ENCODE results near the gene TLL2.

Gene TLL2

DNA sequence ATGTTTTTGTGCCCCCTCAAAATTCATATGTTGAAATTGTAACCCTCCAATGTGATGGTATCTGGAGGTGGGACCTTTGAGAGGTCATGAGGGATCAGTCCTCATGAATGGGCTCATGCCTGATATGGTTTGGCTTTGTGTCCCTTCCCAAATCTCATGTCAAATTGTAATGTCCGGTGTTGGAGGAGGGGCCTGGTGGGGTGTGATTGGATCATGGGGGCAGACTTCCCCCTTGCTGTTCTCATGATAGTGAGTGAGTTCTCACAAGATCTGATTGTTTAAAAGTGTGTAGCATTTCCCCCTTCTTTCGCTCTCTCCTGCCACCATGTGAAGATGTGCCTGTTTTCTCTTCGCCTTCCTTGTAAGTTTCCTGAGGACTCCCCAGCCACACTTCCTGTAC is 53.4 kb downstream of the TLL2 start:
- DNase-seq: no peak

DNA sequence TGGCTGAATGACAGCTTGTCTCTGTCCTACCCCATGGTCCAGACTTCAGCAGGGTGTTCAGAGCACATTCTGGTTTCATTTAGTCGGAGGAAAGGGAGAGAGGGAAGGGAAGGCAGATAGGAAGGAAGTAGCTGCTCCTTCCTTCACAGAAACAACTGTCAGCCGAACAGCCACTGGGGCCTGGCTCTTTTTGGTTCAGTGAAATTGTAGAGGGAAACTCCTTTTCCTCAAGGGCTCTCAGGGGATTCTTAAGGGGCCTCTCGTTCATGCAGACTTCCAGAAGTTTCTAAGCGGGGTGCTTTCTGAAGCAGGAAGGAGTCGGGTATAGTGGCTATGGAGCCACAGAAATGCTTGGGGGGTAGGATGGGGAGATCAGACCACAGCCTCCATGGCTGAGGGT is 56.4 kb downstream of the TLL2 start:
- DNase-seq: no peak

DNA sequence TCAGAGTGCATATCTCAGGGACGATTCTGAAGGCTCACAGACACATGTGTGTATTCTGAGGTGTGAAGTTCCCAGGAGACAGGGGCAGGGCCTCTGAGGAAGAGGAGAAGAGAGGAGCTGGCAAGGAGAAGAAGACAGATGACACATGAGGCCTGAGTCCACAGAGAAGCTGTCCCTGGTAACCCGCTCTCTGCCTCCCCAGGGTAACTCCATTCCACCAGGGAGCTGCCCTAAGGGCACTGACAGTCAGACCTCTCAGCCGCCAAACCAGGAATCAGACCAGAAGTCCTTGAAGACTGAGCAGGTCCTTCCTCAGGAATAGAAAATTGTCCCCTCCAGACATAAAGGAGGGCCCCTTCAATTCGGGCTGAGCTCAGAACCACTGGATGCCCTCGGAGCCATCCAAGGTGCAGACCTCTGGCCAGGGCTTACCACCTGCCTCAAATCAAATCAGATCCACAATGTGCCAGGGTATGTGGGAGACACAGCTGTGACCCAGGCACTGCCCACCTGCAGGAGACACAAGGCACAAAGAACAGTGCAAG is 57.4 kb downstream of the TLL2 start:
- no peak for DNase-seq

DNA sequence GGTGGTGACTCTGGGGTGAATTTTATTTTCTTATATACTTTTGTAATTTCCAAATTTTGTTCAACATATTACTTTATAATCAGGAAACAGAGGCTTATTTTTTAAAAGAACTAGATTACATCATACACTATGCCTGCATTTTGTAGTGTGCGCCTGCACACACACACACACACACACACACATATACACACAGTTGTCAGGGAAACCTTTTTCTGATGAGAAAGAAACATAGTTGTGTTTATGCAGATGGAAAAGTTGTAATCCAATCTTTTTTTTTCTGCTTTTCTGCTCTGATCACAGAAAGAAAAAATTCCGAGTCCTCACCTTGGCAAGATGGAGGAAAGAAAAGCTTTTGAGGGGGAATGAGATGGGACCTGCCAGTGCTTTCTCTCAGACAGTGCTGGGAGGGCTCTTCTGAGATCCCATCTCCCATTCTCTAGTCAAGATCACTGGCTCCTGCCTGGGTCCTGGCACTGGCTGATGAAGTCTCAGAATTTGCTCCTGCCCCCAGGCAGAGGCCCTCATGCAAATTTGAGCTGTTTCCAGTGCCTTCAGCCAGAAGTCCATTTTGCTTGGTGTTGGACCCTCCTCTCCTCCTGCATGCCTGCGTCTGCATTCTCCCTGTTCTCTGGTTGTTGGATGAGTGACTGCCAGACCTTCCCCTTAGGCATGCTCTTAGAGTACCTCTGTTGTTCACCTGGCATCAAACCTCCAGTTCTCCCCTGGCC is 59.7 kb downstream of the TLL2 start:
- DNase-seq: no peak

DNA sequence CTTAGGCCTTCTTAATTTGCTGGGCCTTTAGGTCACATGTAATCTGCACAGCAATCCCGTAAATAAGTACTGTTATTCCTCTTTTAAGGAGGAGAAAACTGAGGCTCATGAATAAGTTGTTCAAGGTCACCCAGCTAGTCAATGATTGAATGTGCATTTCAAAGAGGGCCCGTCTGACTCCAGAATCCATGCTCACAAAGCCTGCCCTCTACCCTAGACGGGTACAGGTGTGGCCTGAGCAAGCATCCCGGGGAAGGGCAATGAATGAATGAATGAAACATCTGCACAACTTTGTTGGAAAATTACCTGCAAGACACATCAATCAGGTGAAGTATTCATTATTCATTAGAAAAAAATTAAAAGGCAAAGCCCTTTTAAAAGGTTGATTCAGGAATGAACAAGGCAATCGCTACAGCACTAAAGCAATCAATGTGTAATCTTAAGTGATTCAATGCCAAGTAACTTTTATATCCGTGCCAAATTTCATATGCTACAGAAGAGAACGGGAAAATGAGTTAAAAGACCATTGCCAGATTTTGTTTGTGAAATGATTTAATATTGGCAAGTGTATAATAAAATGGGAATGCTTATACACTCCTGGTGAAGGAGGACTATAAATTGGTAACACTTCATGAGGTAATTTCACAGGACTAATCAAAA is 61.1 kb downstream of the TLL2 start:
- DNase-seq: no peak

DNA sequence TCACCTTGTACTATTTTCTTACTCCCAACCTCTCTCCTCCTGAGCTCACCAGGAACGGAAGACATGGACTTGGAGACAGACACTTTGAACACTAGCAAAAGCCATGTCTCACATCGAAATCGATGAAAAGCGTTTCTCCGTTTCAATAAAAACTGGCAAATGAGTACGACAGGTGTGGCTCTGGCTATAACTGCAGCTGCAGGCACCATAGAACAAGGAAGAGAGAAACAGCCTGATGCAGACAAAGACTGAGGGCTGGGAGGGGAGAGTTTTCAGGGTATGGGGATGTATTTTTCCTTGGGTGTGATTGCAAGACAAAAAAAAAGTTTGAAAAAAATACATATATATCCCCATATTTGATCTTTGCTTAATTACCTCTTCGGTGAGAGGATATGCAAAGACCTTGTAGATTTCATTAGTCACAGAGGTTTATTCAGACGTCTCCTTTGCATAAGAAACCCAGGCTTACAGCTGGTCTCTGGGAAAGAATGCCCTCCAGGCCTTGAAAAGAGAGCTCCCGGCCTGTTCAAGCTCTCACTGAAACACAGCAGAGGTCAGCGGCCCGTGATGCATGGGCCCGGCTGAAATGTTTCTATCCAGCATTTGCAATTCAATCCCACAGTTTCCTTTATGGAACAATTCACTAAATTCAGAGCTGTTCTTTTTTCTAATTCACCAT is 63.1 kb downstream of the TLL2 start:
- no peak for DNase-seq

DNA sequence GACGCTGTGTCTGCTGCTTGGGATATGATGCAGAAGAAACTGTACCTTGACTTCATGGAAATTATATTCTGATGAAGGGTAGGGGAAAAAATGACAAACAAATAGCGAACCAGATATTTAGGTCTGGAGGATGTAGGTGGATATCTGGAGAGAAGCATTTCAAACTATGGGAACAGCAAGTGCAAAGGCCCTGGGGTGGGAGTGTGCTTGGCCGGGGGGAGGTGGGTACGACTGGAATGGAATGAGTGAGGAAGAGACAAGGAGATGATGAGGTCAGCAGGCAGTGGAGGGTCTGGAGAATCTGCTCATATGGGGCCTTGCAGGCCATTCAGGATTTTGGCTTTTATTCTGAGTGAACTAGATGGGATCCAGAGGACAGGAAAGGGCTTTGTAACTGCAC is 65.2 kb downstream of the TLL2 start:
- DNase-seq: no peak

DNA sequence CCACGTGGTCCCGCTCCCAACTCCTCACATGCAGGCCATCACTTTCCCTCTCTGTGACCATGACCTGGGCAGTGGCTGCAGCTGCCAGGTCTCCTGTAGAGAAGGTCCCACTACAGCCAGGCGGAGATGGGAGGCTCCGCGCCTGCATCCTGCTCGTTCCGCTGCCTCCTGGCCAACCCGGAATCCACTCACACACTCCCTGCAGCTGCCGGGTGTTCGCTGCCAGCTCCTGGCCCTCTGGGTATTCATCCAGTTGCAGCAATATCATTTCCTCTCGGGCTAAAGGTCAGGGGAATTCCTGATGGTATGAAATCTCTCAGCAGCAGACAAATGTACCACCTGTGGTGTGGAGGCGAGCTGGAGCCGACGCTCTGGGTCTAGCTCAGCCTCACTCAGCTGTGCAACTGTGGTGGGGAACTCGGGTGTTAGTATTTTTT is 65.7 kb downstream of the TLL2 start:
- DNase-seq: no peak

DNA sequence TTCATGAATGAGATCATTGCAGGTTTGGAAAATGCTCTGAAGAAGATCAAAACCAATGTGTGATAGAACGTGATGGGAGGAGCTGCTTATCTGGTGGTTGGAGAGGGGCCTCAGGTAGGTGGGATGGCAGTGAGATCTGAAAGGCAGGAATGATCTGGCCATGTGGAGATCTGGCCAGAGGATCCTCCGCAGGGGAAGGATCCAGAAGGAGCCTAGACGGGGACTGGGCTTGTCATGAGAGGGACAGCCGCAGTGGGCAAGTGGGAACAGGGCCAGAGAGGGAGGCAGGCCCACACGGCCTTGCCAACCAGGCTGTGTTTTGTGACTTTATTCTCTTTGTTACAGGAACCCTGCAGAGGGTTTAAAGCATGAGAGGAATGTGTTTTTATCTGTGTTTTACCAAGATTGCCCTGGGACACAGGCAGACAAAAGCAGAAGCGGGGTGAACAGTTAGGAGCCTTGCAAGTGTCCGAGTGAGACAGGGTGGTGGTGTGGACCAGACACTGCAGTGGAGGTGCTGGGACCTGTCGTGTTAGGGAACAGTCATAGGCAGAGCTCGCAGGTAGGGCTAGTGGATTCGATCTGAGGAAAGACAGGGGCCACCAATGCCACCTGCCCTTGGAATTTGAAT is 66.6 kb downstream of the TLL2 start:
- no peak for DNase-seq

DNA sequence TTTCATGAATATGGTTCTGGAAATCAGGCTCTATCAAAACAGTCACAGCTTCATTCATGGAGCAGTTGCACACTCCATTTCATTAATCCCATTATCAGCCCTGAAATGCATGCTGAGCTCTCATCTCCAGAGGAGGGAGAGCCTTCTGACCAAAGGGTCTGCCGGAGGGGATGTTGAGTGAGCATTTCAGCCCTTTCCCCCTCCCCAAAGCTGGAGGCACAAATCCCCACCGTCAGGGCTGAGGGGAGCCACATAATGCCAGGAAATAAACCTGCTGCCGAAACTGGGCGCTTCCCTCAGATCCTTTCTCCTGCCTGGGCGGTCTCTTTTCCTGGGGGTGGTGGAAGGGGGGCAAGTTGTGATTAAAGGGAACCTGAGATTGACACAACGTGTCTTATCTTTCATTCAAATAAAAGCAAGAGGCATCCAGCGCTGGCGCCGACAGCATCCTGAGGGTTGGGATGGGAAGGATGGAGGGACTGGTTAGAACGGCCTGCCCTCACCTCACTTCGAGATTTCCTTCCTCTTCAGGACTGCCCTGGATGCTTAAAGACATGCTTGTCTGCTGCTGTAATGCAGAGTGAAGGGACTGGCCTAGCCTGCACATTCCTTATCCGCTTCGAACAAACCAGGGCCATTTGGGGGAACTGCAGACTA is 71.6 kb downstream of the TLL2 start:
- no peak for DNase-seq

DNA sequence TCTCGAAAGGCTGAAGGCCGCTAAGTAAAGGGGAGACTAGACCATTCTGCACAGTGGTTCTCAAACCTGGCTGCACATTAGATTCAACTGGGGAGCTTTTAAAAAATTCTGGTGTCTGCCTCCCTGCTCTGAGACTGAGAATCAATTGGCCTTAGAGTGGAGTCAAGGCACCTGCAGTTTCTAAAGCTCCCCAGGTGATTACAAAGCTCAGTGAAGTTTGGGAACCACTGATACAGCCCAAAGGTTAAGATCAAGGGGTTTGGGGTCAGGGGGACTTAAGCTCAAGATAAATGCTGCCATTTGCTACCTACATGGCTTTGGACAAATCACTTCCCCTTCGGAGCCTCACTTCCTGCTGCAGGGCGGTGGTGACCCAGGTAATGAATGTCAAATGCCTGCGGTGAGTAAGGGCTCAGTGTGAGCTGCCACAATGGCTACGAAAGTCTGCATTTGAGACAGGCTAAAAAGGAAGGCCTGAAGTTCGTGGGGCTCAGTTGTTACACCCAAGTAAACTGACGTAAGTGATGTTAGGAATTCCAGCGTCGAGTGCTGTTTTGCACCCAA is 72.3 kb downstream of the TLL2 start:
- DNase-seq: no peak

DNA sequence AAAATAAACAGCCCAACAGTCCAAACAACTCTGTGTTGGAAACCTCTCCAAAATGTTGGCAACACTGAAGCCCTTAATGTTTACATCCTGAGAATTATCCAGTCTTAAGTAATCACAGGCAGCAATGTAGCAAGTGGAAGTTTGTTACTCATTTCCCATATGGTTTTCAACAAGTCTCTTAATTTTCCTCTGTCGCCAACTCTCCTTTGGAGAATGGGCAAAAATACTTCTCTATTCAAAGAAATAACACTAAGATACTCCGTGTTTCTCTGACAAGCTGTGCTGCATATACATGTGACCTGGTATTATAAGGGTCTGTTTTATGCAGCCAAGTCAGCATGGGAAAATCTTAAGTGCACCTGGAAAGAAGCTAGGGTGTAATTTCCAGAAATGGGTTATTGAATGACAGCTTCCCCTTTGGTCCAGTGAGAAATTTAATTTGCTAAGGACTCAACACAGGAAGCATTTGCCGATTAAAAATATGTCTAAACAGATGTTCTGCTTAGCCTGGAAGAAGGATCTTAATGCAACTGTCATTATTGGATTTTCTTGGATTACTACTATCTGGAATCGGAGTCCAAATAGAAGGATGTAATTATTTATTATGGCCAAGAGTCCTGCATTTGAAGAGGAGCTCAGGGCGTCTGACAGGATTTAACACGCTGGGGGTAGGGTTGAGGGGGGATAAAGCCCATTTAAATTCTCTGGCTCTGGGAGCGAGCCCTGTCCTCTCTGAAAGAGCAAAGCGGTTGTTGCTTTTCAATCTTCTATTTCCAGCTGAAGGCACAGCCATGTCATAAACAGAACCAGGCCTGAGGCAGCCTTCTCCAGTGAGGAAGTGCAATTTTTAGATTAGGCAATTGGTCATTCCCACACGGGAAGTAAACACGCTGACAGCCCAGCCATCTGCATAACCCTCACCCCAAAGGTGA is 73.1 kb downstream of the TLL2 start:
- DNase-seq: no peak

DNA sequence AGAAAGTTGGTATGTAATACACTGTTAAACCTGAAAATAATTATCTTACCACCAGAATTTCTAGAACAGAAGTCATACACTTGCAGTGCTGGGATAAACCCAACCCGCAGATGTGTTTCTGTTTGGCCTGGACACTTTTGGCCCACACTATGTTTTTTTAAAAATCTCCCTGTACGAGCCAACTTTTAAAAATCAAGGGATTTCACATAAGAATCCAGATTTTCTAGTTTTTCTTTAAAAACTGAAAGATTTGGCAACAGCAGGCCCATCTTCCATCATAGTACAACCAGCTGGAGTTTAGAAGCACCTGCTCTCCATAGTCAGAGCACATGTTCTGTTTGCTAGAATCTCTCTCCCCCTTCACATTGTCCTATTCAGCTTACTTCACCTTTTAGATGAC is 74.0 kb downstream of the TLL2 start:
- DNase-seq: no peak

DNA sequence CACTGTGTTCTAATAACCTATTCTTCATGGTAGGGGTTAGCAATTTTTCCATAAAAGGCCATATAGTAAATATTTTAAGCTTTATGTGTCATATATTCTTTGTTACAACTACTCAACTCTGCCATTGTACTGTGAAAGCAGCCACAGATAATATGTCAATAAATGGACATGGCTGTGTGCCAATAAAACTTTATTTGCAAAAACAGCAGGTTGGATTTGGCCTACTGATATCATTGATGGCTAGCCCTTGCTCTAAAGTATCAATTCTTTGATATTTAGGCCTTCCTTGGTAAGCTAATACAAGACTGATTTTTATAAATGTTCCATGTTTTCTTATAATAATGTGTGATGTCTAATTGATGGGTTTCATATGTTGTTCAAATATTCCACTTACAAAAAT is 77.7 kb downstream of the TLL2 start:
- DNase-seq: no peak

DNA sequence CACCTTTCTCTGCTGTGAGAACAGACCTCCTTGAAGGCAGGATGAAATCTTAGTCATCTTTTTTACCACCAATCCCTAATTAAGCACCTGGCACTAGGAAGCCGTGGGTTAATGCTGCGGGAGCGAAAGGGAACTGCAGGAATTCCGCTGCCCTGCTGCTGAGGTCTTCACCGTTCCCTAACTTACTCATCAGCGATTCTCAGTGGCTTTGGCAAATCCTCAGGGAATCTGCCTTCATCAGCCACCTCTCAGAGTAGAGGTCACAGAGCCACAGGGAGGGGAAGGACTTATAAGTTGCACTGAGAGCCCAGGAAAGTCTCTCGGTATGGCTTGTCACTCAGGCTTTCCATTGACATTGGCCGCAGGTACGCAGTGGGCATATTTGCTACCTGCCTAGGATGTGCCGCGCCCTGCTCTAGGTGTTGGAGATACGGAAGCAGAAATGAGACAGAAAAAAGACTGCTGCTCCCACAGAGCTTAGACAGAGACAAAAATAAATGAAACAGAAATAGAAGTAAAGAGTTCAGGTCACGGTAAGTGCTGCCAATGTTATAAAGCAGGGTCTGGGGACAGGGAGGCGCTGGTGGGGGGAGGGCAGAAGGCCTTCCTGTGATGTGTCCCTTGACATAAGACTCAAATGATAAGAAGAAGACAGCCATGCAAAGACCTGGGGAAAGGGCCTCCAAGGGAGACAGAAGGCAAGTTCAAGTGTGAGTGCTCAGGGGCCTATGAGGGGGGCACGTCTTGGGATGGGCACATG is 82.3 kb downstream of the TLL2 start:
- DNase-seq: no peak

DNA sequence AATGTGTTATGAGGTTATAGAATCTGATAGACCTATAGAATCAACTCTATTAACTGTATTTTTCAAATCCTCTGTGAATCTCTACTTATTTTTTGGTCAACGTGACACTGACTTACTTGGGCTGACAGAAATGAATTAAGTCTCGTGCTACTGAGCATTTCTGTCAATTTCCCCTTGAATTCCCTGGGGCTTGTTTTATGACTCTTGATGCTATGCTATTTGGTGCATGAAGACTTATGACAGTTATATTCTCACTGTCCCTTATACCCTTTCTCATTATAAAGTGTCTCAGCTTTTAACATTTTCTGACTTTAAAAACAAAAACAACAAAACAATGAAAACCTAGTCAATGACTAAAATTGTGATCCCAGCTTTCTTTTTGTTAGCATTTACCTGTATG is 86.4 kb downstream of the TLL2 start:
- no peak for DNase-seq

DNA sequence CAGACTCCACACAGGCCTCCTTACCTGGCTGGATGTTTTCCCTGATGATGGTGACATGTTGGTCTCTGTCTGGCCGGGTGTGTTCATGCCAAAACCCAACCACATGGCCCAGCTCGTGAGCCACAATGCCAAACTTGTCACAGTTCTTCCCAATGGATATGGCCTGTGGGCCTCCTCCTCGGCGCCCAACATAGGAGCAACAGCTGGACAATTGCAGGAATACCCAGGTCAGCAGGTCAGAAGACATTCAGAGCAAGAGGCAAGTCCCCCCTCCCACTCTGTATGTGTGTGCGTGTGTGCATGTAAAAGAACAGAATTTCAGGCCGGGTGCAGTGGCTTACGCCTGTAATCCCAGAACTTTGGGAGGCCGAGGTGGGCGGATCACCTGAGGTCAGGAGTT is 91.2 kb downstream of the TLL2 start:
- DNase-seq: no peak

DNA sequence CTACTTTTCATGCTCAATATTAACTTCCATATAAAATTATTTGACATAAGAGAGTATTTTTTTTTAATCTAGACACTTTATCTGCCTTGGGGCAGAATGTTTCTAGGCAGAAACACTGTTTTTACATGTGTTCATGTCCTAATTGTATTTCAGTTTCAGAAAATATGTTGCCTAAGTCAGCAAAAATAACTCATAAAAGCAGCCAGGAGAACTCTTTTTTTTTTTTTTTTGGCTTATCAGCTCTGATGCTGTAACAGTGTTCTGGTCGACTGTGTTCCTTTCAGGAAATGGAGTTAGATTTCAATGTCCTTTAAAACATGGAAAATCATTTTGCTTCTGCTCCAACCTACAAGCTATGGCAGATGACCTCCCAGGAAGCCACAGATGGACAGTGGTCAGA is 91.7 kb downstream of the TLL2 start:
- no peak for DNase-seq

DNA sequence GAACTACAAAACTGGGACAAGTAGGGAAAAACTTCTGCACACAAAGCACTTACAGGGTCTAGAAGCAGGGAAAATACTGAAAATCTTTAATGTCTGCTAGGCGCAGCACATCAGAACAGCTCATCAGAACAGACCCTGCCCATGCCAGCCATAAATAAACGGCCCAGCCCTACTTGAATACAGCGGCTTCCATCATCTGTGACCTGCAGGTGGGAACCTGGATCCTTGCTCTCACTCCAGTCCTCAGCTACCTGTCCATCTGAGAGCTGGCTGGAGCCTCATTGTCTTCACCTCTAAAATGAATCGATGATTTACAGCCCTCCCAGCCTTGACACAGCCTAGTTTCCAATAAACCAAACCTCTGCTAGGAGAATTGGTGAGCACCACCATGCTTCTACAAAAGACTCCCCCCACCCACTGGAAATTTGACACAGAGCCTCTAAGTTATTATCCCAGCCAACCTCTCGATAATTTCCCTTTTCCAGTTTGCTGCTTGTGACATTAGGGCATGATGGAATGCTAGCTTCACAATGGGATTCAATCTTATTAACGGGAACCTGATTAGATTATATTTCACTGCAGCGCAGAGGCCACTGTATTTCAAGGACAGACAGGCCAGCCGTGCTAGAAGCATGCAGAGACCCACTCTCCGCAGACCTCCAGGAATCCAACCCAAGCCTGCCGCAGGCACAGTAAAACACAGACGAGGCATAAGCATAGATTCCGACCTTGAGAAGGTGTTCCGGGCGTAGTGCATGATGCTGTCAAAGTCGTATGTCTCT is 93.3 kb downstream of the TLL2 start:
- DNase-seq: no peak

DNA sequence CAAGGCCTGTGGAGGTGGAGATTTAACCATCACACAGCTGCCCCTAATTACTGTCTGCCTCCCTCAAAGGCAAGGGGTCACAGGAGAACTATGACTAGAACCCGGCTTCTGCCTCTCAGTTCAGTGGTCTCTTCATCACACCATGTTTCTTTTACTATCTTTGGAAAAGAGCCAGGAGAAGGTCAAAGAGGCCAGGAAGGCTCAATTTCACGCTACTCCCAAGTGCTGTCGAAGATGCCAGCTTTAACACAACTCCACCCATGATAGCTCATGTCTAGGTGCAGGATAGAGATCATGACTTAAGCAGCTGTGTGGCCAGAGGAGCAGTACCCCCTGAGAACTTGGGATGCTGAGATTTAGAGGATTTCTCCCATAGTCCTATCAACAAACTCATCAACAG is 94.4 kb downstream of the TLL2 start:
- DNase-seq: no peak

Measured in stimulated activated CD4-positive, alpha-beta T cell treated with anti-CD3 and anti-CD28 coated beads, Interleukin-4, amount 100 ng/mL, for 24 hours (primary cell).